Ishikawa (cell line): ENCODE measurements around the gene DENND5A.

Experiments used
- CEBPB ChIP-seq: IDR thresholded peaks from 2 replicates; pipeline ENCODE4 v1.6.1; 2012
- EGR1 ChIP-seq: IDR thresholded peaks from 2 replicates; pipeline ENCODE4 v1.6.1; 2012
- FOXM1 ChIP-seq: IDR thresholded peaks from 2 replicates; pipeline ENCODE4 v1.6.1; 2012; ENCODE audit warnings: low read depth, borderline replicate concordance
- NFIC ChIP-seq: IDR thresholded peaks from 2 replicates; pipeline ENCODE4 v1.6.1; 2012
- RAD21 ChIP-seq: IDR thresholded peaks from 2 replicates; pipeline ENCODE4 v1.6.1; 2012; ENCODE audit warnings: low read depth
- REST ChIP-seq: IDR thresholded peaks from 2 replicates; pipeline ENCODE4 v1.6.1; 2012; ENCODE audit warnings: low read depth, mild to moderate bottlenecking
- TAF1 ChIP-seq: IDR thresholded peaks from 2 replicates; pipeline ENCODE4 v1.6.1; 2012; ENCODE audit warnings: low read depth, mild to moderate bottlenecking
- TF ChIP-seq, protein P1 (sequence below): IDR thresholded peaks from 2 replicates; pipeline ENCODE4 v1.6.1; 2012
- TF ChIP-seq, protein P2 (sequence below): IDR thresholded peaks from 2 replicates; pipeline ENCODE4 v1.6.1; 2012

- TF ChIP-seq REST (no peak), TAF1 (no peak), RAD21 (no peak), FOXM1 (no peak), CEBPB (no peak), EGR1 (no peak), NFIC (no peak)
- TF ChIP-seq, protein P1, sequence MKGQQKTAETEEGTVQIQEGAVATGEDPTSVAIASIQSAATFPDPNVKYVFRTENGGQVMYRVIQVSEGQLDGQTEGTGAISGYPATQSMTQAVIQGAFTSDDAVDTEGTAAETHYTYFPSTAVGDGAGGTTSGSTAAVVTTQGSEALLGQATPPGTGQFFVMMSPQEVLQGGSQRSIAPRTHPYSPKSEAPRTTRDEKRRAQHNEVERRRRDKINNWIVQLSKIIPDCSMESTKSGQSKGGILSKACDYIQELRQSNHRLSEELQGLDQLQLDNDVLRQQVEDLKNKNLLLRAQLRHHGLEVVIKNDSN: no peak
- TF ChIP-seq, protein P2, sequence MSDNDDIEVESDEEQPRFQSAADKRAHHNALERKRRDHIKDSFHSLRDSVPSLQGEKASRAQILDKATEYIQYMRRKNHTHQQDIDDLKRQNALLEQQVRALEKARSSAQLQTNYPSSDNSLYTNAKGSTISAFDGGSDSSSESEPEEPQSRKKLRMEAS: no peak
Observed at GRCh38 chr11:9232482-9232881, 32.7 kb downstream of the DENND5A start.
